GM21529 (cell line): ENCODE data around the gene NRXN2.
"Not testable (repeated sequence)": the region's sequence is repeated elsewhere in the genome, so short reads cannot be mapped to it uniquely, and the experiment has no call there.

Experiments
- ATAC-seq: cut with Tn5 transposase; IDR thresholded peaks from one replicate; pipeline ENCODE4 v1.9.1; 2021; ENCODE audit not compliant: unreplicated experiment

Gene NRXN2

DNA sequence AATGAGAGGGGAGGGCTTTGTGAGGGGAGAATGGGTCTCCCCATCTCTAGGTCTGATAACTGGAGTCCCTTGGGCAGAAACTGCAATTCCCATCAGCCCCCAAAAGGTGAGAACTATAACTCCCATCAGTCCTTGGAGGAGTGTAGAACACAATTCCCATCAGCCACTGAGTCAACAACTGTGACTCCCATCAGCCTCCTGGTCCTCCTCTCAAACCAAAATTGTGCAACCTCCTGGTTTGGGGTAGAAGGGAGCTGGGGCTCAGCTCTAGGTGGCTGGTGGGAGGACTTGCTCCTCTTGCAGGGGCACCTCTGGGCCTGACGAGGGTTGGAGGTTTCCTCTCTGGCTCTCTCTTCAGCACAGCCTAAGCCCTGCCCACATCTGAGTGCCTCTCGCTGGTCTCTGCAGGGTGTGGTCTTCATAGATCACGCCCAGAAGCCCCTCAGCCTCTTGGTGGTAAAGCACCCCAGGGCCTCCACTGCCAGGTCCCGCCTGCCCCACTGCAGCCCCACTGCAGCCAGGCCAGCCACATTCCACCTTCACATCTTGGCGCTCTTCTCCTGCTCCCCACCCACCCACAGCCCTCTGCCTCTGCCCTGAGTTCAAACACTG is 113.5 kb downstream of the NRXN2 start:
- no peak for ATAC-seq

DNA sequence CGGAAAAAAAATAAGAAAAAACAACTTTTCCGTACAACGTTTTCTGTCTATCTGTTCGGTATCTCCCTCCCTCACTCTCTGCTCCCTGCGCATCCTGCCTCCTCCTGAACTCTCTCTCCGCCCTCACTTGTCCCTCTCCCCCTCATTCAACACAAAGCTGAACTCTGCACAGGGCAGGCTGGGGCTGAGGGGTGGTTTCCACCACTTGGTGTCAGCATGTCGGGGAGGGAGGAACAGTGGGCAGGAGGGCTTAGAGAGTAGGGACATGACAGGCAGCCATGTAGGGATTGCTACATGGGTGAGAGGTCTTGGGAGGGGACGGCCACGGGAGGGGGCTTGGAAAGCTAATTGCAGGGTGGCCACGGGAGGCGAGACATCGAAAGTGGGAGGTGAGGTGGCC is 114.4 kb downstream of the NRXN2 start:
- no peak for ATAC-seq

DNA sequence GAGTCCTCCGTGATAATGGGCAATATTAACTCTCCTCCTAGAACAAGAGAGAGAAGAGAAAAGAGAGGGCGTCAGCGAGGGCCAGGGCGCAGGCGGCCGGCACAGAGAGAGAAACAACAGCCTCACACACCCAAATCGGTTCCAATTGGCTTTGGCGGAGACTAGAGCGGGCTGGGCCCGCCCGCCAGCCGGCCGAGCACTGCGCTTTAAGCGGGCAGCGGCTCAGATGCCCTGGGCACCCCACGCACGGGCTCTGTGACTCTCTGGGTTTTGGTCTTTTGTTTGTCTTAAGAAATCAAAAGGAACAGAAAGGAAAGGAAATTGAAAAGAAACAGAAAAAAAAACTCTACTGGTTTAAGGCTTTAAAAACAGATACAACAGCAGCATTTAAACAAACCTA is 115.0 kb downstream of the NRXN2 start:
- ATAC-seq = no peak

DNA sequence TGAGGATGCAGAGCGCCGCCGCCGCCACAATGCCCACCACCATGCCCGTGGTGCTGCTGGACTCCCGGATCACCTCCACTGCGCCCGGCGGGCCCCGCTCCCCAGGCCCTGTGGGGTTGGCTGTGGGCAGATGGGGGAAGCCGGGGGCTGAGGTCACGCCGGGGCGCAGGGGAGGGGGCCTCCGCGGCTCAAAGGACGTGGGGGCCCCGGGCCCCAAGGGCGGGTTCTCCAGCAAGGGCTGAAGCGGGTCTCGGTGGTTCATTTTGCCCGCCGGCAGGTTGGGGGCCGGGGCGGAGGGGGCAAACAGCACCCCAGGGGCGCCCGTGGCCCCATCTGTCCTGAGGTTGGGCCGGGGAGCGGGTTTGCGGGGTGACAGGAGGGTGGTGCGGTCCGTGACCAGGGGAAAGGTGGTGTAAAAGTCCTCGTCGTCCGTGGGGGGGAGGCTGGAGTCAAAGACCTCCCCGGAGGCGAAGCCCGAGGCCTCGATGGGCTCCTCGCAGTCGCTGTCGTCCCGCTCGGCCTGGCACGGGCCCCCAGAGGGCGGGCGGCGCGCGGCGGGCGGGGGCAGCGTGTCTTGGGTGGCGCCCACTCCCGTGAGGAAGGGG is 115.5 kb downstream of the NRXN2 start:
- no peak for ATAC-seq

DNA sequence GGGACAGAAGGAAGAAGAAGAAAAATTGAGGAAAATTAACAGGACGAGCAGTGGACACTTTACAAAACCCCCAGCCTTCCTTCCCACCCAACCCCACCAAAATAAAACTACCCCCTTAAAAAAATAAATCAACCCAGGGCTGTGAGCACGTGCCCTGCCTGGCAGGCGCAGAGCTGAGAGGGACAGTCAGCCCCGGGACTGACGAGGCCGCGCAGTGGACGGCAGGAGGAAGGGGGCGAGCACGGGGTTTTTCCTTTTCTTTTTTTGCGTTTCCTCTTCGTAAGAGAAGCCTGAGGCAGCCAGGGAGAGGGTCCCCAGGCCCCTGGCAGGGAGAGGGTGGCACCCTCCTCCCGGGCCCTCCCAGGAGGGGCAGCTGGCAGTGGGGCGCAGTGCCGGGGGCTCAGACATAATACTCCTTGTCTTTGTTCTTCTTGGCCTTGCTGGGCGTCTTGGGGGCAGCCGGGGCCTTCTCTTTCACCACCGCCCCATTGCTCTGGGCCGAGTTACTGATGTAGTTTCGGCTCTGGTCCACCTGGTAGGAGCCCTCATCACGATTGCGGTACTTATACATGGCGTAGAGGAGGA is 116.1 kb downstream of the NRXN2 start:
- ATAC-seq = no peak

DNA sequence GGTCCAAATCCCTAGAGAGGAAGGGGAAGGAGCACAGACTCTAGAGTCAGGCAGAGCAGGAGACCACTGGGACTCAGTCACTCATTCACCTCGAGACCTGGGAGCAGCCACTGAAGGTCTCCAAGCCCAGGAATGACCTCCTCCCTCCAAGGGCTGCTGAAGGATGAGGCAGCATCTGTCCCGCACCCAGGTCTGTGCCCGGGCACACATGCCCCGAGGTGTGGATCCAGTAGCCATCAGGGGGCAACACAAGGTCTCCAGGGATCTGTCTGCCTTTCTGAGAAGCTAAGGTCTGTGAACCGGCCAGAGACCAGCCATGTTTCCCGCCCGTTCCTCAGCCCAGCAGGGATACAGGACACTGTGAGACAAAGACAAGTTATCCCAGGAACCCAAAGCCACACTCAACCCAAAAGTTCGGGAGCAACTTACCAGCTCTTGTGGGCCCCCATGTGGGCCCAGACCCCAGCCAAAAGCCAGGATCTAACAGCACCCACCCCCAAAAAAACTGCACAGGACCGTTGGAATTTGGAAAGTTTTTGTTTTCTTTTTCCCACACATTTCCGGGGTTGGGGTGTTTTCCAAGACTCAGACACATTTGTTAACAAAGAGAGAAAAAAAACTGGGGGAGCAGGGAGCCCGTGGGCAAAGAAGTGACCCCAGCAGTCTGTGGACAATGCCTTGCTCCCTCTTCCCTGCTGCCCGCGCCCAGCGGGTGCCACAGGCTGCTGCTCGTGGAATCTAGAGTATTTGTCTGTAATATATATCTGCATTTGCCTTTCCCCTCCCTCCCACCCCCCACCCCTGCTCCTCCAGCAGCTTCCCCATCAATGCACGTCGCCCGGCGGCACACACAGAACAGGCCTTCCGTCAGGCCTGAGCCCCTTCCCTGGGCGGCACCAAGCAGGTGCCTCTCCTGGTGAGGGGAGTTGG is 117.1 kb downstream of the NRXN2 start:
- no peak for ATAC-seq

DNA sequence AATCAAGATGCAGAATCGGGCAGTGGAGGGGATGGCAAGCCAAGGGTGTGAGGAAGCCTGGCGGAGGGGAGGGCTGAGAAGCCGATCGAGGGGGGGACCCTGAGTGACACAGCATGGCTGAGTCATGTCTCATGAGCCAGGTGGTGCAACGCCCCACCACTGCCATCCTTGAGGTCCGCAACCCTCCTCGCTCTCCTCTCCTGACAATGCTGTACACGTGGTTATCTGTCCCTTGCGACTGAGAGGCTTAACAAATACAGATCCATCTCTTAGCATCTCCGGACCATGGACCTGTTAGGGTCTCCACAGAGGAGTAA is 117.8 kb downstream of the NRXN2 start:
- no peak for ATAC-seq

DNA sequence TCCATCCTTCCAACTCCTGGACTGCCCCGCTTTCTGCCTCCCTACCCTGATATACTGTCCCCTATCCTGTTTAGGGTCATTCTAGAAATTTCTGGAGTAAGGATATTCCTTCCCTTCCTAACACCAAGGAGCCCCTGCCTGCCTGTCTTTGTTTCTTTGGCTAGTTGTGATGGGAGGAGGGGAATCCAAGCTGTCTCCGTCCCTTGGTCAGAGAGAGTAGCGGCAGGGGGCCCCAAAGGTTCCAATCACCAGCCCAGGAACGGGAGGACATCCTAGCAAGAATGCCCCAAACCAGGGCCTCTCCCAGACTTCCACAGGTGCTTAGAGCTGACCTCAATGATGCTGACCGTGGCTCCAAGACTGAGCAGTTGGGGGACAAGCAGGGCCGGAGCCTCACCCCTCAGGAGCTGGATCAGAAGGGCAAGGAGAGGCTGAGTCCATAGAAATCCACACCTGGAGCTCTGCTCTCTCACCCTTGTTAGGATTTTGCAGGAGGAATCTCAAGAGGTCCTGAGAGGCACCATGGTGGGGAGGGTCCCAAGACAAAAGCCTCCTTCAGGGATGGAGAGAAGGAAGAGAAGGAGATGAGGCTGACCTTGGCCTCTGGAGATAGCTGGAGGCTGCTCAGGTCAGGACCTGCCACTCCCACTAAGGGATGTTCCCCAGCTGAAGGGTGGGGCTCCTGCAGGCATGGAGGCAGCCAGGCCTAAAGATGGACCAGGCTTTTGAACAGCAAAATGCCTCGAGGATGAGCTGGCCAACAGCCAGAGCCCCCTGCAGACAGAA is 118.3 kb downstream of the NRXN2 start:
- no peak for ATAC-seq

DNA sequence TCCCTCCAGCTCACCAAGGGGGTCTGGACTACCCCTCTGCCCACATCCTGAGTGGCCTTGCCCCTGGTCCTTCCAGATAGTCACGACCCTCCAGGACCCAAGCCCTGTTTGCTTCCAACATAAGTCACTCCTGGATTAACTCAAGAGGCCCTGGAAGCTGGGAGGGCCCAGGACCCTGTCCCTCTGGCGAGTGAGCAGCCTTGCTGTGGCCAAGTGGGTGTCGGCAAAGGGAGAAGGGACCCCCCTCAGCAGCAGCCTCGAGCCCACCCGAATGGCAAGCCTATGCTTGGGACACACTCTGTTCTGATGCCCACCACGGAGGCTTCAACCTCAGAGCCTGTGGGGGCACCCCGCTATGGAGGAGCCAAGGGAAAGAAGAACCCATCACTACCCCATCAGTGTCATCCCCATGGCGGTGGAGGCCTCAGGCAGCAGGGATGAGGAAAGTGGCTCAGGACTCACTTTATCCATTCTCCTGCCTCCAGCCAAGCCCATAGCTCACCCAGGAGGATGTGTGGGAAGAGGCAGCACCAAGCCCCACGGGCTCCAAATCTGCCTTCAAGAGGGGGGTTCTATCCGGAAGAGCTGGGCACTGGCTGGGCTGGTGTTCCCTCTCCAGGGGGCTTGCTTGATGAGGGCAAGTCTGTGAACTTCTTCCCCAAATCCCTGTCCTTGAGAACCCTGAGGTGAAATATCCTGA is 119.4 kb downstream of the NRXN2 start:
- no peak for ATAC-seq

DNA sequence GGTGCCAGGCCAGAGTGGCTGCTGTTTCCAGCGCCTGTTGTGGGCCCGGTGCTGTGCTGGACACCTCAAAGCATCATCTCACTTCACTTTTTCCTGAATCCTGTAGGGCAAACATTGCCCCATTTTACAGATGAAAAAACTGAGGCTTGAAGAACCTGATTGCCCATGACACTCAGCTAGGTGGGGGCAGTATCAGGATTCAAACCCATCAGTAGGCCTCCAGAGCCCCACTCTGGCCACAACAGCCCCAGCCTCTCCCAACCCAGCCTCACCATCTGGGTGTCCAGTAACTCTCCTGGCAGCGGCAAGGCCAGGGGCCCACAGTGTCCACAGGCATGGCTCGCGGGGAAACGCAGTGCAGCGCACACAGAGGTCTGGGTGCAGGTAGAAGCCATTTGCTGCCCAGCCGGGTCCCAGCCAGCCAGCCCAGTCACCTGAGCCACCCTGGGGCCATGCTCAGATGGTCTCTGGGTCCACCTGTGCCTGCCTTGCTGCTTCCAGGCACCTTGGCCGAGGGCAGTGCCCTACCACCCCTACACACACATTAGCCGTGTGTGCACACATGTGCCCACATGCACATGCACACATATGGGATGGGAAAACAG is 120.4 kb downstream of the NRXN2 start:
- no peak for ATAC-seq

DNA sequence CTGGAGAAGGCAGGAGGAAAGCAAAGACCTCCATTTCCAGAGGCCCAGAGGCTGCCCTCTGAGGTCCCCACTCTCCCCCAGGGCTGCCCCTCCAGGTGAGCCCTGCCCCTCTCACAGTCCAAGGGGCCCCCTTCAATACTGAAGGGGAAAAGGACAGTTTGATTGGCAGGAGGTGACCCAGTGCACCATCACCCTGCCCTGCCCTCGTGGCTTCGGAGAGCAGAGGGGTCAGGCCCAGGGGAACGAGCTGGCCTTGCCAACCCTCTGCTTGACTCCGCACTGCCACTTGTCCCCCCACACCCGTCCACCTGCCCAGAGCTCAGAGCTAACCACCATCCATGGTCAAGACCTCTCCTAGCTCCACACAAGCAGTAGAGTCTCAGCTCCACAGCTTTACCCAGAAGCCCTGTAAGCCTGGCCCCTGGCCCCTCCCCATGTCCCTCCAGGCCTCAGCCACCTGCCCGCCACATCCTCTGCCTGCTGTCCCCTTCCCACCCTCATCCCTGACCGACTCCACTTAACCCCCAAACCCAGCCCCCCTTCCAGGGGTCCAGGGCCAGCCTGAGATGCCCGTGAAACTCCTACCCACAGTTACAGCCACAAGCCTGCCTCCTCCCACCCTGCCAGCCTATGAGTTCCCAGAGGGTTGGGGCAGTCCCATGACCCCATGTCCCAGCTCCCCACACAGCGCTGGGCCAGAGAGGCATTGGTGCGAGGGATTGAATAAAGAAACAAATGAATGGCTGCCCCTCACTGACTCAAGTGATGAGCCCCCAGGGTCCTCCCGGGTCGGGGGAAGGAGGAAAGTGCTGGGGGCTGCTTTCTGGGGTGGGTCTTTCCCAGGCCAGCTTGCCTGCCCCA is 121.2 kb downstream of the NRXN2 start:
- ATAC-seq = no peak

DNA sequence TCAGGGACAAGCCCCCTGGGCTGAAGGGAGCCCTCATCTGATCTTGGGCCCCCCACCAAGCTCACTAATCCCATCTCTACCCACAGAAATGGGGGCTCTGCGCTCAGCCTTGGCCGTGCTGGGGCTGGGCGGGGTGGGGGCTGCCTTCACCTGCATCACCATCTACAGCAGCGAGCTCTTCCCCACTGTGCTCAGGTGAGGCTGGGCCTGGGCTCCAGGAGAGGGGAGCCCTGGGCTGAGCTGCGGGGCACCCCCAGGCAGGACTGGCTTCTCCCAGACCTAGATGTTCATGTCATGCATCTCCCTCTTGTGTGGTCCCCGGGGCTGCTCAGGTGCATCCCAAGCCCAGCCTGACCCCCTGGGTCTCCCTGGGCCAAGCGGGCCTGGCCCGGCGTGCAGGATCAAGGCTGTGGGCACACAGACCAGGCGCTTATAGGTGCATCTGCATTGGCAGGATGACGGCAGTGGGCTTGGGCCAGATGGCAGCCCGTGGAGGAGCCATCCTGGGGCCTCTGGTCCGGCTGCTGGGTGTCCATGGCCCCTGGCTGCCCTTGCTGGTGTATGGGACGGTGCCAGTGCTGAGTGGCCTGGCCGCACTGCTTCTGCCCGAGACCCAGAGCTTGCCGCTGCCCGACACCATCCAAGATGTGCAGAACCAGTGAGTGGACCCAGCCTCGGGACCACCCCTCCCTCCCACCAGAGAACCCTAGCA is 122.6 kb downstream of the NRXN2 start:
- ATAC-seq = no peak

DNA sequence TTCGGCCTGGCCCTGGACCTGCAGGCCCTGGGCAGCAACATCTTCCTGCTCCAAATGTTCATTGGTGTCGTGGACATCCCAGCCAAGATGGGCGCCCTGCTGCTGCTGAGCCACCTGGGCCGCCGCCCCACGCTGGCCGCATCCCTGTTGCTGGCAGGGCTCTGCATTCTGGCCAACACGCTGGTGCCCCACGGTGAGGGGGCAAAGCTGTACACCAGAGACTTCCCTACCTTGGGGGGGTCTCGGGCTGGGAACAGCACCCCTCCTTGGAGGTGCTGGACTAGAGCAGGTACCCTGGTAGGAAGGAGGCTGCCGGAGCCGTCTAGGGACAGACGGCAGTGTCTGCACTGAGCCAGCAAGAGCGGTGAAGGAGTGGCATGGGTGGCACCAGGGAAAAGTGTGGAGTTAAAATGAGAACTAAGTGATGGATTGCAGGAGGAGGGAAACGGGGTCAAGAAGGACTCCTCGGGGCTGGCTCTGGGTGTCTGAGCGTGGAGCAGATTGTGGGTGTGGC is 123.2 kb downstream of the NRXN2 start:
- no peak for ATAC-seq

DNA sequence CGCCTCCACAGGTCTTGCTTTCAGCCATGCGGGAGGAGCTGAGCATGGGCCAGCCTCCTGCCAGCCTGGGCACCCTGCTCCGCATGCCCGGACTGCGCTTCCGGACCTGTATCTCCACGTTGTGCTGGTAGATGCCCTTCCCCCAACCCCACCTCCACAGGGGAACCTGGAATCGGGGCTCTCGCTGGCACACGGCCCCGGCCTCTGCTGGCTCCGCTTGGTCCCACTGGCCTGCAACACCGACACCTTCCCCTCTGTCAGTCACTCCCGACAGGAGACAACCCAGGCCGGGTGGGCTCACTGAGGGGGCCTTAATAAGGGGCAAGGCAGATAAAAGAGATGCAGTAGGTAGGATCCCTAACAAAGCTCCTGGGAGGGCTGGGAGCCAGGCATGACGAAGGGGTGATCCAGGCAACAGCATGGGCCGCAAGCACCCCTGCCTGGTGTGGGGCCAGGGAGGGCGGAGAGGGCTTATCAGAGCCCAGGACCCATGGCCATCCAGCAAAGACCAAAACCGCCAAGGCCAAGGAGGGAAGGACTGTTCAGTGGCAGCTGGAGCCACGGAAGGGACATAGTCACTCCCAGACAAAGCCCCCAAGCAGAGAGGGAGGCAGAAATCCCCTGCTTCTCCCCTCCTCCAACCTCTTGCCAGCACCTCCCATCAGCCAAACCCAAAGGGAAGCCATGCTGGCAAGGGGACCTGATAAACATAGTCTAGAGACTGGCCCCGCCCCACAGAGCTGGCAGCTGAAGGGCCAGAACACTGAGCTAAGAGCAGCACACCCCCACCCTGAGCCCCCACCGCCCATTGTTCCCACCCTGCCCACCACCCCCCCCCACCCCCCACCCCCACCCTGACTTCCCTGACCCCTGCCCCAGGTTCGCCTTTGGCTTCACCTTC is 124.0 kb downstream of the NRXN2 start:
- no peak for ATAC-seq

DNA sequence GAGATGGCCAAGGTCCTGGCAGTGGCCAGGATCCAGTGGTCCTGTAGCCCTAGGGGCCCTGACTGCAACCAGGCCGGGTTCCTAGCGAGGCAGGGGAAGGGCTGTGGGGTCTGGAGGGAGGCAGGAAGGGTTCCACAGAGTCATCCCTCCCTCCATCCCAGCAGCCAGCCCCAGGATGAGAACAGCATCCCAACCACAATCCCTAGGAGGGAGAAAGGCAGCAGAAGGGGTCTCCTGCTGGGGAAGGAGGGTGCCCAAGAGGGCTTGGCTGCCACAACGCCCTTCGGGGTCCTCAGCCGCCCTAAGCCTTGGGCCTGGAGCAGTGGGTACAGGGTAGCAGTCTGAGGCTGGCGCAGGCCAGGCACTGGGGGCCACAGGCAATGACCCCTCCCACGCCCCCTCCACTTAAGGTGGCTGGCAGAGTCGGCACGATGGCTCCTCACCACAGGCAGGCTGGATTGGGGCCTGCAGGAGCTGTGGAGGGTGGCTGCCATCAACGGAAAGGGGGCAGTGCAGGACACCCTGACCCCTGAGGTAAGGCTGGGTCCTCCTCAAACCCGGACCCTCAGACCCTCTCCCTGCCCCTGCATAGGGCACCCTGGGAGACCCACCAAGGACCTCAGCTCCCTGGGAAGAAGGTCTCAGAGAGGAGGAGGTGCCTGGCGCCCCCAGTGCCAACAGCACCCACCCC is 124.7 kb downstream of the NRXN2 start:
- ATAC-seq = no peak

DNA sequence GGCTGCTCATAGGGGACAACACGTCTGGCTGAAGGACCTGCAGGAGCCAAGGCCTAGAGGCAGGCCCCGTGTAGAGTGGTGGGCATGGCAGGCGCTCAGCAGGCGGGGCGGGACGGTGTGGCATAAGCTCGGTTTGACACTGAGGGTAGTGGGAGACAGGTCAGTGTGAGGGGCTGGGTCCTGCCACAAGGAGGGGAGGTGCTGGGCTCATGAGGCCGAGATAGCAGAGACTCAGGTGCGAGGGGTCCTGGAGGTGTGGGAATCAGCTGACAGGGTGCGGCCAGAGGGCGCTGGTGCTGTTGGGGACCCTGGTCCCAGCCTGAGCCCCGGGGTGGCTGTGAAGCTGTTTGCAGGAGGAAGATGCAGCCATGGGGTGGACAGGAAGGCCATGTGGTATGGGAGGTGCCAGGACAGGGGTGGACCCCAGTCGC is 125.3 kb downstream of the NRXN2 start:
- no peak for ATAC-seq

DNA sequence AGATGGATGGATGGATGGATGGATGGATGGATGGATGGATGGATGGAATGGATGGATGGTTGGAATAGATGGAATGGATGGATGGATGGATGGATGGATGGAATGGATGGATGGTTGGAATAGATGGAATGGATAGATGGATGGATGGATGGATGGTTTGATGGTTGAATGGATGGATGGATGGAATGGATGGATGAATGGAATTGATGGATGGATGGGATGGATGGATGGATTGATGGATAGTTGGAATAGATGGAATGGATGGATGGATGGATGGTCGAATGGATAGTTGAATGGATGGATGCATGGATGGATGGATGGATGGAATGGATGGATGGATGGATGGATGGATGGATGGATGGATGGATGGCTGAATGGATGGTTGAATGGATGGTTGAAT is 127.1 kb downstream of the NRXN2 start:
- ATAC-seq = not testable (repeated sequence)
